NCI-H774 (cell line): ENCODE data around the gene MT1E.
"Not testable (repeated sequence)": the region's sequence is repeated elsewhere in the genome, so short reads cannot be mapped to it uniquely, and the experiment has no call there.

Experiments
- DNase-seq: peaks from one replicate; lab custom pipeline; 2025; lab: John Stamatoyannopoulos, UW

The MT1E gene

GRCh38 chr16:56607109-56607618, 18.4 kb upstream of the MT1E start:
- no peak for DNase-seq

GRCh38 chr16:56607675-56608042, 17.9 kb upstream of the MT1E start:
- no peak for DNase-seq

GRCh38 chr16:56608043-56608875, 17.3 kb upstream of the MT1E start, which contains the start of gene MT2A:
TSS of gene MT2A (plus strand) at chr16:56608584. CDS start at chr16:56608656, 72 bp downstream.
- DNase-seq, result peak; percentile 95

GRCh38 chr16:56608876-56609462, 16.6 kb upstream of the MT1E start:
- DNase-seq, result no peak

DNA sequence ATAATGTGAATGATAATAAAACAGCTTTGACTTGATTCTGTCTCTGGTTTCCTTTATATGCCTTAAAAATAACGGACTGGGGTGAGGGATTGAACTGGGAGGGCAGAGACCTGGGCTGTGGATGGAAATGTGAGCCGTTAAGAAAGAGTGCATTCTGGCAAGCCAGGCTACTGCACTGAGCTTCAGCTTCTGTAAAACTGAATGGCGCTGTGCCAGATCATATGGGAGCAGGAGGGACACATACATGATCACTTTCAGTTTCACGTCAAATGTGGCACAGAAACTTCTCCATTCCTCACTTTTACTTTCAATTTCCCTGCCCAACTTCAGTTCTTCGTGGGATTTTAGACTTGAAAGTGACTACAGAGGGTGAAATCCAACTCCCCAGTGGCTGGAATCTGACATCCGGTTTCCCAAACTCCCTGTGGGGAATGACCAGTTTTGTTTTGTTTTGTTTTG, 16.1 kb upstream of the MT1E start:
- DNase-seq, result no peak

DNA sequence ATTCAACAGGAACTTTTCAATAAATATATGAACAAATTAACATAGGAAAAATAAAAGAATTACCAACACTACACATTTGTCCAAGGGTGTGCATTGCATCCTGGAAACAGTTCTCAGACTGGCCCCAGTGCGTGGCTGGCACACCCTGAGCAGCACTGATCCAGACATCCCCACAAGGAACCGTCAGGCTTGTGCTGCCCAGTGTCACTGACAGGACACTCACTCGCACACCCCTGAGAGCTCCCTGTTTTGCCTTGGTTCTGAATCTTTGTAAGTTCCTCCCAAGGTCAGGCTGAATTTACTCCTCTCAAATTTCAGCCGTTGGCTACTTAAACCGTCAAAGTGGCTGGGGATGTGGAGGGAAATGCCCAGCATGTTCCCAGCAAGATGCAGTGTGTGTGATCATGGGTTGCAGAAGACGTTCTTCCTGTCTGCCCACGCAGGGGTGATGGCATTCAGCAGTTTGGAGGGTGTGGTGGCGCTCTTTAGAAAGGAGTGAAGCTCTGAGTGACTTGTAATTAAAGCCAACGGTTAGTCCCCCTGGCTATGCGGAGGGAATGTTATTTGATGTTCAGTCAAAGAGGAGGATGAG, 15.5 kb upstream of the MT1E start:
- no peak for DNase-seq

GRCh38 chr16:56610609-56611111, 14.9 kb upstream of the MT1E start:
- no peak for DNase-seq

DNA sequence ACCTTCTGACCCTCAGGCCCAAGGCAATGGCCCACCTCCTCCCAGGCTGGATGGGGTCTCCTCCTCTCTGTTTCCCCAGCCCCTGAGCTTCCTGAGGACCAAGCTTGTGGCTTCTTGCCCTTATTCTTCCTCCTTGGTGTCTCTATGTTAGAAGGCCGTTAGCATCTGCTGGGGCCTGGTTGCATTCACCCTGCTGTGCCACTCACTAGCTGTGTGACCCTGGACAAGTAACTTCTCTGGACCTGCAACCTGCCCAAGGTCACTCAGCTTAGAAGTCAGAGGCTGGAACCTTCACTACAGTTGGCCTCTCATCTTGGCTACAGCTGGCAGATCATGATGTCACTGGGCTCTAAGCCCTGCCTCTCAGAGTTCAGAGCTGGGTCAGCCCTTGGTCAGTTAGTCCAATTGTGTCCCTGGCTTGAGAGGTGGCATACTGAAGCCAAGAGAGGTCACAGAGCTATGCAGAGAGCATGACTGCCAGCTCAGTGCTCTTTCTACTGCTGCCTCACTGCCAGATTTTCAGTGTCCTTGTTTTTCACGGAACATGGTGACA, 14.2 kb upstream of the MT1E start:
- no peak for DNase-seq

DNA sequence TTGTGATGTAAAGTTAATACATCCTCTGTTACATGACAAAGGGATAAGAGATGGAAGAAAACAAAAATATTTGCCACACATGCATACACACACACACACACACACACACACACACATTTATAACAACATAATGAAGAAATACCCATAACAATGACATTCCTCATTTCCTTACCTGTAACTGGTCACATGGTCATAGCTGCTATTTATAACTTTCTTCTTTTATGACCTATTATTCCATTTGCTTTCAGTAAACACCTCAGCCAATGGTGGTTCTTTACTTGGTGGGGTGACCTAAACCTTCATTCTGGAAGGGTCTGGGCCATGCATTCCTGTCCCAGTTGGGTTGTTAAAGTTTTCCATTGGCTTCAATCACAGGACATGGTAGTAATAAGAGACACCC, 11.9 kb upstream of the MT1E start:
- no peak for DNase-seq

DNA sequence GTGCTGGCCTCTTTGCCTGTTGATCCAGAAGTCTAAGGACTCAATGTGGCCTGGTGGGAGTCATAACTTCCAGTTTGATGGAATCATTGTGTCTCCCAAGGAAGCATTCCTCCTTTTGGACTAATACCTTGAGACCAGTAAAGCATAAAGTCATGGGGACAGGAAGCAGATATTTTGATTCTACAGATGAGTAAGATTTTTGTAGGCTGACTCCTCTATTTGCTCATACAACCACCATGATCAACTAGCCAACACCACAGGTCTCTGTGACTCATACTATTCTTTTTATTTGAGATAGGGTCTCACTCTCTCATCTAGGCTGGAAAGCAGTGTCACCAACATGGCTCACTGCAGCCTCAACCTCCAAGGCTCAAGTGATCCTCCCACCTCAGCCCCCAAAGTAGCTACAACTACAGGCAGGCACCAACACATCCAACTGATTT, 11.0 kb upstream of the MT1E start:
- no peak for DNase-seq

DNA sequence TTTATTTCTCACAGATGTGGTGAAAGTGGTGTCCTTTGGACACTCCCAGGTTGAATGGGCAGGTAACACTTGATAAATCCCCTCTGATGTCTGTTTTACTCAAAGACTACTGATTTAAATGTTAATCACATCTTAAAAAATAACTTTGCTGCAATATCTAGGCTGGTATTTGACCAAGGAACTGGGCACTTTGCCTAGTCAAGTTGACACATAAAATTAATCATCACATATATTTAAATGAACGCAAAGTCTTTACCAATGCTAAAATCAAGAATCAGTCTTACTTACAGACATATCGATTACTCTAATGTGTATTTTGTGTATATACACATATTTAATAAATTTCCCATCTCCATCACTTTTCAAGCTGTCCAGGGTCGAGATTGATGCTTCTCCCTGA, 10.2 kb upstream of the MT1E start:
- DNase-seq, result no peak

GRCh38 chr16:56616608-56617211, 8.9 kb upstream of the MT1E start:
- no peak for DNase-seq

GRCh38 chr16:56617212-56618085, 8.1 kb upstream of the MT1E start:
- no peak for DNase-seq

GRCh38 chr16:56618138-56618537, 7.4 kb upstream of the MT1E start:
- DNase-seq, result no peak

- no peak for DNase-seq
These were observed 5.2 kb upstream of the MT1E start for GRCh38 chr16:56620339-56620897.

GRCh38 chr16:56621665-56622445, 3.7 kb upstream of the MT1E start:
- not testable (repeated sequence) for DNase-seq

GRCh38 chr16:56623184-56623583, 2.4 kb upstream of the MT1E start:
- DNase-seq, result not testable (repeated sequence)

GRCh38 chr16:56623637-56624036, 1.9 kb upstream of the MT1E start:
- DNase-seq, result no peak

DNA sequence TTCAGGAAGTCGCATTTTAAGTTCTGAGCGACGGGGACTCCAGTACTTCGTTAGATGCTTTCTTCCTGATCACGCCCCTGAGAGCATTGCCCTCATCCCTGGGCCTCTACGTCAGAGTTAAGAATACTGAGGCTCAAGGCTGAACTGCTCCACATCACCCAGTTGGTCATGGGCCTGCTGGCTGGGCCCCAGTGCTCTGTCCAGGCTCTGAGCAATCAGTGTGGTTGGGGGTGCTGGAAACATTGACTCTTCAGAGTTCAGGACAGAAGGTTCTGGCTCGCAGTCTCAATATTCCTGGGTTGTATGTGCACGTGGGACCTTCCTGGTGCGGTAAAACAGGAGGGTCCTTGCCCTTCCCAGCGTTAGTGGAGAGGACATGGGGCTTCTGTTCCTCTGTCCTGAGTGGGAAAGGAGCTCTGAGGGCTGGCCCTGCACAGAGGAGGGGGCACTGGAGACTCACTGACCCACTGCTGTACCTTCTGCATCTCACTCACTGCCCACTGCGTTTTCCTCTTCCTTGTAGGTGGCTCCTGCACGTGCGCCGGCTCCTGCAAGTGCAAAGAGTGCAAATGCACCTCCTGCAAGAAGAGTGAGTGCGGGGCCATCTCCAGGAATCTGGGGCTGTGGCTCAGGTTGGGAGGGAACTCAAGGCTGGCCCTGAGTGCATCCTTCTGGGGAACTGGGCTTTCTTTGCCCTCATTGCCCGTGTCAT, 518 bp downstream of the MT1E start:
- DNase-seq, result no peak
